Activated T-cell treated with anti-CD3 and anti-CD28 coated beads for 4 hours (primary cell): Measurements from ENCODE around the gene RFC2.
"Not testable (repeated sequence)": the region's sequence is repeated elsewhere in the genome, so short reads cannot be mapped to it uniquely, and the experiment has no call there.

Experiments
- DNase-seq: peaks from one replicate; pipeline ENCODE4 v3.0.0-alpha.2; 2020

Gene RFC2

DNA sequence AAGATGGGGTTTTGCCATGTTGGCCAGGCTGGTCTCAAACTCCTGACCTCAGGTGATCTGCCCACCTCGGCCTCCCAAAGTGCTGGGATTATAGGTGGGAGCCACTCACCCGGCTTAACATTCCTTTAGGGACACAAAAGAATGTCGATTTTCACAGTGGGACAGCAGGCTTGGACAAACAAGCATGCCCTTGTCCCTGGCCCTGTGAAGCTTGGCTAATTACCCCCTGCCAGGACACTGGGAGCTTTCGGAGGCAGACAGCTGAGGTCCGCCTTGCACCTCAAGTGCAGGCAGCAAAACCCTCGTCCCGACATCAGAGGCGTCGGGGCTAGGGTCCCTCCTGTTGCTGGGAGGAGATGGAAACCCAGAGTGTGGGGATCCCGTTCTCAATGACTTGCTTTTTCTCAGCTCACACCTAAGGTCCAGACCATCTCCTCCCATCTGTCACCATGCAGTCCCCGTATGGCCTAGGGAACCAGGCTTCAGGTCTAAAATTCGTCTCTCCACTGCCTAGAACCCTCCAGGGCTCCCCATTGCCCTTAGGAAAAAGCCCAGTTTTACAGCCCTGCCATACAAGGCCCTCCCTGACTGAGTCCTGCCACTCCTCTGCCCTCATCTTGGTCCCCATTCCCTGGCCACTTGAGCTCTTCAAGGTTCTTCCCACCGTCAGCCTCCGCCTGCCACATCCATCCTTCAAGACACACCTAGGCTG is 28.7 kb upstream of the RFC2 start:
- DNase-seq = no peak

GRCh38 chr7:74280985-74281384 is 26.8 kb upstream of the RFC2 start:
- DNase-seq = no peak

GRCh38 chr7:74277636-74278035 is 23.4 kb upstream of the RFC2 start:
- DNase-seq = no peak

DNA sequence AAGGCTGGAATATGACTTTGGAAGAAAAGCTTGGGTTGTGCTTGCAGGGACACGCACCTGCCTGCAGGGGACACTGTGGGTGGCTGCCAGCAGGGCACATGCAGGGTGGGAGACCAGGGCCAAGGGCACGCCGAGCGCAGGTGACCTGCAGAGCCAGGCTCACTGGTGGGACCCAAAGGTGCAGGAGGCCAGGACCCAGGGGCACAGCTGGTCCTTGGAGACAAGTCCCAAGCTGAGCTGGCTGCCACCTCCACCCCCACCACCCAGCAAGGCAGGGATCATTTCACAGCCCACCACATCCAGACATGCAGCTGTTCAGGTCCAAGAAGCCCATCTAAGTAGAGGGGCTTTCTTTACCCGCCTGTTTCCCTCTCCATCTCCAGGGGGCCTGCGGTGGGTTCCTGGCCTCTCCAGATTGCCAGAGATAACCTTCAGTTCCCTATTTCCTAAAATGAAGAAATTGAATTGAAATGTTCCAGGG is 21.2 kb upstream of the RFC2 start:
- no peak for DNase-seq

GRCh38 chr7:74272305-74273038 is 18.3 kb upstream of the RFC2 start:
- DNase-seq = no peak

- DNase-seq = no peak
These were observed 17.5 kb upstream of the RFC2 start for GRCh38 chr7:74271742-74272141.

DNA sequence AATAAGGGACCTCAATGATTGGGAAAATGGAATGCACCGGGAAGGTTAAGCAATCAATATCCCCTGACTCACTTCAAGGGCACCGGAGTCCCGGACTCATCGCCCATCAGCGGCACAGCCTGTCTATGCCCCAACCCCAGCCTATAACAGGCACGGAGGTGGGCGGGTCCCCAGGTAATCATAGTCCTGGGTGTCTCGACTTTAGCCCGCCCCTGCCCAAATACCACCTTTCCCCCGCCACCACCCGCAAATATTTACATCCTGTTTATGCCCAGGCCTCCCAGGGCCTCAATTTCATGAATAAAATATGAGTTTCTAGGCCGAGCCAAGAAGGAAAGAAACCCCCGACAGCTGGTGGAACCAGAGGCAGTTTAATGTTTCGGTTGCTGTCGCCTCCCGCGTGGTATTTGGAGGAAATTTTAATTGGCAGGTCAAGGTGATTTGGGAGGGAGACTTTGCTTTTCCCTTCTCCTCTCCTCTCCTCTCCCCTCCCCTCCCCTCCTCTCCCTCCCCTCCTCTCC is 15.6 kb upstream of the RFC2 start:
- DNase-seq = peak; percentile 47

DNA sequence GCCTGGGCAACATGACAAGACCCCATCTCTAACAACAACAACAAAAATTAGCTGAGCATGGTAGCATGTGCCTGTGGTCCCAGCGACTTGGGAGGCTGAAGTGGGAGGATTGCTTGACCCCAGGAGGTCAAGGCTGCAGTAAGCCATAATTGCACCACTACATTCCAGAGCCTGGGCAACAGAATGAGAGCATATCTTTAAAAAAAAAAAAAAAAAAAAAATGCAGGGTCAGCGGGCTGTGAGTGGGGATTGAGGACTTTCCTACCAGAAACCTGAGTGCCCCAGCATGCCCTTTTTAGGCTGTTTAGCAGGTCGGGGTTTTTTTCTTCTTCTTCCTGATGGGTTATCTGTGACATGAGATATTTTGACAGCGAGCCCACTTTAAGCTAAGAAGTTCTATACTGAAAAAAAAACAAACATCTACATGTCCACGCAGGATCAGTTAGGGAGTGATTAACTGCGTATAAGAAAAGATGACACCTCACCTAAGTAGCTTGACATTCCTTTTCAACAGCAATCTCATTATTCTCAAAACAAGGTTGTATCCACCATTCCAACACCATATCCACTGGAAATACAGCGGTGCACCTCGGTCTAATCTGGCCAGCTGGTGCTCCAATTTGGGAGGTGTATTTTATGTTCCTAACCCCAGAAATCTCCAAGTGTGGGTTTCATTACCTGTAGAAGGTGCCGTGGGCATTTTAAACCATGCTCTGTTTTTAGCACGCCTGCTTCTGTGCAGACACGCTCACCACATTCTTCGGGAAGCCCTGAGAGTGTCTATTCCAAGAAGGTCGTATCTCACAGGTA is 13.8 kb upstream of the RFC2 start:
- DNase-seq = no peak

DNA sequence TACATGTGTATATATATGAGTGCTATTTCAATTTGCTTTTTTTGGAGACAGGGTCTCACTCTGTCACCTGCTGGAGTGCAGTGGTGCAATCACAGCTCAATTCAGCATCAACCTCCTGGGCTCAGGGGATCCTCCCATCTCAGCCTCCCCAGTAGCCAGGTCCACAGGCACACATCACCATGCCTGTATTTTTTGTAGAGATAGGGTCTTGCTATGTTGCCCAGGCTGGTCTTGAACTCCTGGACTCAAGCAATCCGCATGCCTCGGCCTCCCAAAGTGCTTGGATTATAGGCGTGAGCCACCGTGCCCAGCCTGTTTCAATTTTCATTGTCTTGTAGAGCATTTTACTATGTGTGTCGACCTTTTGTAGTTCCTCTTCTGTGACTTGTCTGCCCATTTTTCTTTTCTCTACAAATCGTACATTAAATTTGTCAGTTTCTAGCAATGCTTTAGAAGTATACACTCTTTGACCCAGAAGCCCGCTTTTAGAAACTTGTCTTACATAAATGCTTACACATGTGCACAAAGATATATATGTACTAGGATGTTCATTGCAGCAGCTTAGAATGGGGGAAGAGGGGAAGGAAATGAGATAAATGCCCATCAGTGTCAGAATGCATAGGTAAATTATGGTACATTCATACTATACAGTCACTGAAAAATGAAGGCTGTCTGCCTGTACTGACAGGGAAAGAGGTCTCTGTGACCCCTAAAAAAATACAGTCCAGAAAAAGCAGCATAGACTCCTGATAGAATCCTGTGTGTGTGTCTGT is 12.2 kb upstream of the RFC2 start:
- no peak for DNase-seq

DNA sequence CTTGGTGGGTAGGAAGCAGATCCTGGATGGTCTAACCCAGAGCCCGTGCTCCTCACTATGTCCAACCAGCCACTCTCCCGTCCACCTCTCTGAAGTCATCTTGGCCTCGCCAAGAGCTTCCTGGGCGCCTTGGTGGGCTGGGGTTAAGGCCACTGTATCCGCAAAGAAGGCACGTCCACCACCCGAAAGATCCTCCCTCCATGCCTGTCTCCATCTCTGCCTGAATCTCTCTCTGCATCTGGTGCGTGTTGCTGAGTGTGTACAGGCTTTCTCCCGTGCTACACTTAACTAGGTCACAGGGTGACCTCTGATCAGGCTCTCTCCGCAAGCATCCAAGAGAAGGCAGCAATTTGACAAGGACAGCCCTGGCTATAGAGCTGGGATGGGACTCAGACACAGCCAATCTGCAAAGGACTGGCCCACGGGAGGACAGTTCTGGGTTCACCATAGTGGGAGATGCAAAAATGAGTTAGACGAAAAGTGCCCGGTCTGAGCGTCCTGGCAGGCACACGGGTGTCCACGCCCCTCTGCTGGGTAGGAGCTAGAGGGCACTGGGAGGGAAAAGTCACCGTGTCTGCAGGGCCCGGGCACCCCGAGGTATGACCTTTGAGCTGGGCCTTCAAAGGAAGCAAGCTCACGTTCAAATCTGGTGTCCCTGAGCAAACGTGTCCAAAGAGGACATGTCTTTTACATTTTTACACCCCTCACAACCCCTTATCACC is 9.4 kb upstream of the RFC2 start:
- DNase-seq = no peak

GRCh38 chr7:74262639-74263398 is 8.6 kb upstream of the RFC2 start:
- no peak for DNase-seq

DNA sequence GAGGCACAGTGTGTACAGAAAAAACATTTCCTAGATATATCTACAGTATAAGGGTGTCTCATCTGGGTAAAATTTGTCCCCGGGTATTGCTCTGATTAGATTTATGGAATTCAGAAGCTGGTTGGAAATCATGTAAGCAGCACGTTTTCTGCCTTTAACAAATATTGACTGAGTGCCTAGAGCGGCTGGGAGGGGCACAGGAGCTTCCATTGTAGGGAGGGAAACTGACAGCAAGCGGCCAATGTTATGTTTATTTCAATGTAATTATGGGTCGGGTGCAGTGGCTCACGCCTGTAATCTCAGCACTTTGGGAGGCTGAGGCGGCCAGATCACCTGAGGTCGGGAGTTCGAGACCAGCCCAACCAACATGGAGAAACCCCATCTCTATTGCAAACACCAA is 4.4 kb upstream of the RFC2 start:
- DNase-seq = no peak

GRCh38 chr7:74256491-74257408 is 2.6 kb upstream of the RFC2 start:
- no peak for DNase-seq

DNA sequence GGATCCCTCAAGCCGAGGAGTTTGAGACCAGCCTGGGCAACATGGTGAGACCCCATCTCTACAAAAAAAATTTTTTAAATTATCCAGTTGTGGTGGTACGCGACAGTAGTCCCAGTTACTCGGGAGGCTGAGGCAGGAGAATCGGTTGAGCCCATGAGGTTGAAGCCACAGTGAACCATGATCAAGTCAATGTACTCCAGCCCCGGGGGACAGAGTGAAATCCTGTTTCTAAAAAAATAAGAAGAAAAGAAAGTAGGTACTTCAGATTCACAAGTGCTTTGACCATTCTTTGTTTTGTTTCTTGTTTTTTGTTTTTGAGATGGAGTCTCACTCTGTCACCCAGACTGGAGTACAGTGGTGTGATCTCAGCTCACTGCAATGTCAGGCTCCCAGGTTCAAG is 1.3 kb upstream of the RFC2 start:
- DNase-seq = not testable (repeated sequence)

DNA sequence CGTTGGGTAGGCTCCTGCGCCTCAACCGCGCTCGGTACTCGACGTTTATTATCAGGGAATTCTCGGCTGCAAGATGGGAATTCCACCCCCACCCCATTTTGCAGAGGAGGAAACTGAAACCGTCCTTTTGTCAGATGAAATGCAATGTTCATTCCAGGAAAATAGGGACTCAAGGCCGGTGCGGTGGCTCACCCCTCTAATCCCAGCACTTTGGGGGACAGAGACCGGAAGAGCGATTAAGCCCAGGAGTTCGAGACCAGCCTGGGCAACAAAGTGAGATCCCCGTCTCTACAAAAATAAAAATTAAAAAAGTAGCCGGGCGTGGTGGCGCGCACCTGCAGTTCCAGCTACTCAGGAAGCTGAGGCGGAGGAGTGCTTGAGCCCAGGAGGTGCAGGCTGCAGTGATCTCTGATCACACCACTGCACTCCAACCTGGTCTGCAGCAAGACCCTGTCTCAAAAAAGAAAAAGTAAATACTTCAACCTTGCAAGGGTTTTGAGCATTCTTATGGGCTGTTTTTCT is 720 bp upstream of the RFC2 start:
- no peak for DNase-seq

GRCh38 chr7:74253835-74254128 is 417 bp downstream of the RFC2 start:
- DNase-seq = no peak

DNA sequence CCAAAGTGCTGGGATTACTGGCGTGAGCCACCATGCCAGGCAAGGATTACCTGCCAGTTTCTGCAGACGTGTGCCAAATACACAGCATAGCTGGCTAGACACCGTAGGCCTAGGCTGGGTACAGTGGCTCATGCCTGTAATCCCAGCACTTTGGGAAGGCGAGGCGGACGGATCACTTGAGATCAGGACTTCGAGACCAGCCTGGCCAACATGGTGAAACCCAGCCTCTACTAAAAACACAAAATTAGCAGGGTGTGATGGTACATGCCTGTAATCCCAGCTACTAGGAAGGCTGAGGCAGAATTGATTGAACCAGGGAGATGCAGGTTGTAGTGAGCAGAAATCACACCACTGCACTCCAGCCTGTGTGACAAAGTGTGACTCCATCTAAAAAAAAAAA is 868 bp downstream of the RFC2 start:
- DNase-seq = no peak

- no peak for DNase-seq
These were observed 1.3 kb downstream of the RFC2 start for GRCh38 chr7:74252893-74253292.

GRCh38 chr7:74249058-74249457 is 5.1 kb downstream of the RFC2 start:
- DNase-seq = not testable (repeated sequence)

DNA sequence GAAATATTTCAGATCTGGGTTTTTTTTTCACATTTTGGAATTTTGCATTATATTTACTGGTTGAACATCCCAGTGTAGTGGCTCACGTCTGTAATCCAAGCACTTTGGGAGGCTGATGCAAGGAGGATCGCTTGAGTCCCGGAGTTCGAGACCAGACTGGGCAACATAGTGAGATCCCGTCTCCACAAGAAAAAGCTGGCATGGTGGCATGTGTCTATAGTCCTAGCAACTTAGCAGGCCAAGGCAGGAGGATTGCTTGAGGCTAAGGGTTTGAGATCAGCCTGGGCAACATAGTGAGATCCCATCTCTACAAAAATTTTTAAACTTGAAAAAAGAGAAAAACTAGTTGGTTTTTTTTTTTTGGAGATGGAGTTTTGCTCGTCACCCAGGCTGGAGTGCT is 6.0 kb downstream of the RFC2 start:
- no peak for DNase-seq
